ENCODE measurements around the gene IER5L.
"Not testable (repeated sequence)": the region's sequence is repeated elsewhere in the genome, so short reads cannot be mapped to it uniquely, and the experiment has no call there.

The IER5L gene

DNA sequence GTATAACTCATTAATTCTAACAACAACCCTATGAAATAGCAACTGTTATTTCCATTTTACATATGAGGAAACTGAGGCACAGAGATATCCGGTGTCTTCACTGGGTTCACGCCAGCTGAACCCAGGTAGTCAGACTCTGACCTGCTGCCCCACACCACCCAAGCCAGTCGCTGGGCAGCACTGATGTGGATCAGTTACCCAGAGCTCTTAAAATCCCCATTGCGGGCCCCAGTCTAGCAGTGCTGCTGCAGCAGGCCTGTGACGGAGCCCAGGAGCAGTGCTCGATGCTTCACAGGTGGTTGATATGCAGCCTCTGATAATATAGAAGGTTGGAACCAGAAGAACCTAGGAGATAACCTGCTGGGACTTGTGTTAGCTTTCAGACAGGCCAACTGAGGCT is 42.6 kb downstream of the IER5L start:
- Histone ChIP-seq H3K27ac (ENCODE audit: low read depth, low read length) (no peak overlapping the region), H3K9ac (ENCODE audit: low read depth in 1 of 2, low read length in 2 of 2) (no peak overlapping the region), H3K36me3 (ENCODE audit: control insufficient read depth in 1 of 2, insufficient read depth in 2 of 2, low read length in 2 of 2) (peaks cover 22 to 62% of the 10 kb centered on the region in 2 donors)

DNA sequence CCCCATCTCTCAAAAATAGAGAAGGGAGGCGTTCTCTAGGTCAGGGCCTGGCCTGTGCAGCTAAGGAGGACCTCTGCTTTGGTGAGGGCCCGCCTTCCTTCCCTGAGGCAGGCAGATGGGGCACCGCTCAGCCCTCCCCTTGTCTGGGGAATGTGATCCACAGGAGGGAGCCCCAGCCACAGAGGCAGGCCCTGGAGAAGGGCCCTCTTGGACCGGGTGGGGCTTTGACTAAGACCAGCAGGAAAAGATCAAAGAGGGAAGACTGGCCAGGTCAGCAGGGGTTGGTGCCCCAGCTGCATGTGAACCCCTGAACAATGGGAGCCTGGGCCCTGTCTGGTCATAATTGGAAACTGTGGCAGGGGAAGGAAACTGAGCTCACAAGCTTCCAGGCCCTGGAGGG is 45.0 kb downstream of the IER5L start:
- no peaks in the 10 kb centered on the region for H3K9me3 ChIP-seq (ENCODE audit: control insufficient read depth in 1 of 2, low read length in 2 of 2)

More for the DNA sequence above, 42.6 kb downstream of the IER5L start:
- Histone ChIP-seq H3K4me1 (ENCODE audit: control insufficient read depth in 1 of 2, insufficient read depth in 2 of 2, low read length in 2 of 2) (peaks cover 11 to 30% of the 10 kb centered on the region in 2 donors), H3K9me3 (ENCODE audit: control insufficient read depth in 1 of 2, low read length in 2 of 2) (no peaks in the 10 kb centered on the region), H3K27me3 (ENCODE audit: control insufficient read depth in 1 of 2, insufficient read depth in 2 of 2, low read length in 2 of 2) (no peaks in the 10 kb centered on the region), H3K4me3 (ENCODE audit: low read depth in 1 of 2, low read length in 2 of 2) (no peak overlapping the region)

DNA sequence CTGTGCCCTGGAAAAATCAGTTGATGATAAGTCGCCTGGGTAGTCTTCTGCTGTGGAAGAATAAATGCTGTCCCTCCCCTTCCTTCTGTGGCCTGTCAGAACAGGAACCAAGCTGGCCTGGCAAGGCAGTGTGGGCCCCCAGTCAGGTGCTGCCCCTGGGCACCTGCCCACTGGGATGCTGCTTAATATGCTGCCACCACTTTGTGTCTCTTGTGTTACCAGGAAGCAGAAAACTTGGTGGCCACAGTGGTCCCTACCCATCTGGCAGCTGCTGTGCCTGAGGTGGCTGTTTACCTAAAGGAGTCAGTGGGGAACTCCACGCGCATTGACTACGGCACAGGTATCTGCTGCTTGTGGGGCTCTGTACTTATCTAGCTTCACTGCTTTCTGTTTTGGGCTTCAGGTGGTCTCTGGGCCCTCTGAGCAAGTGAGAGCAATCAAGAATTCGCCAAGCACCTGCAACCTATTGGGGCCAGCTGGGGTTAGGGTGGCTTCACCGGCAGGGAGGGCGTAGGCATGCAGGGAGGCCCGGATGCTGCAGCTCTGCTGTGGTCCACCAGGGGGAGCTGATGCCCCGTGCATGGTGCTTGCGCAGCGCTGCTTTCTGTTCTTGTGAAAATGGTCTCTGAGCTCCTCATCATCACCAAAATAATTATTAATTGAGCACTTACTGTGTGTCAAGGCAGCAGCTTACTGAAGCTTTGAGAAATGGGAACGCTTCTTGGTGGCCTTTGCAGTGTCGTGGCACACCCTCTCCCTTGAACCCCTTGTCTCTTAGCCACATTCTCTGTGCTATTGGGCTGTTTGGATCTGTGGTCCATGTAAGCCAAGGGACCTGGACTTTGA is 46.5 kb downstream of the IER5L start:
- H3K27ac ChIP-seq (ENCODE audit: low read depth, low read length) = no peak overlapping the region
- no peak overlapping the region for H3K9ac ChIP-seq (ENCODE audit: low read depth in 1 of 2, low read length in 2 of 2)
- peaks cover 0 to 8% of the 10 kb centered on the region in 2 donors for H3K4me1 ChIP-seq (ENCODE audit: control insufficient read depth in 1 of 2, insufficient read depth in 2 of 2, low read length in 2 of 2)
- no peak overlapping the region for H3K4me3 ChIP-seq (ENCODE audit: low read depth in 1 of 2, low read length in 2 of 2)
- H3K27me3 ChIP-seq (ENCODE audit: control insufficient read depth in 1 of 2, insufficient read depth in 2 of 2, low read length in 2 of 2) = no peaks in the 10 kb centered on the region
- peaks cover 23 to 68% of the 10 kb centered on the region in 2 donors for H3K36me3 ChIP-seq (ENCODE audit: control insufficient read depth in 1 of 2, insufficient read depth in 2 of 2, low read length in 2 of 2)
- H3K9me3 ChIP-seq (ENCODE audit: control insufficient read depth in 1 of 2, low read length in 2 of 2) = no peaks in the 10 kb centered on the region

More for the DNA sequence above, 45.0 kb downstream of the IER5L start:
- Histone ChIP-seq H3K4me3 (ENCODE audit: low read depth in 1 of 2, low read length in 2 of 2) (no peak overlapping the region), H3K36me3 (ENCODE audit: control insufficient read depth in 1 of 2, insufficient read depth in 2 of 2, low read length in 2 of 2) (peaks cover 28 to 70% of the 10 kb centered on the region in 2 donors), H3K4me1 (ENCODE audit: control insufficient read depth in 1 of 2, insufficient read depth in 2 of 2, low read length in 2 of 2) (peaks cover 0 to 10% of the 10 kb centered on the region in 2 donors), H3K27me3 (ENCODE audit: control insufficient read depth in 1 of 2, insufficient read depth in 2 of 2, low read length in 2 of 2) (no peaks in the 10 kb centered on the region), H3K9ac (ENCODE audit: low read depth in 1 of 2, low read length in 2 of 2) (no peak overlapping the region), H3K27ac (ENCODE audit: low read depth, low read length) (no peak overlapping the region)

DNA sequence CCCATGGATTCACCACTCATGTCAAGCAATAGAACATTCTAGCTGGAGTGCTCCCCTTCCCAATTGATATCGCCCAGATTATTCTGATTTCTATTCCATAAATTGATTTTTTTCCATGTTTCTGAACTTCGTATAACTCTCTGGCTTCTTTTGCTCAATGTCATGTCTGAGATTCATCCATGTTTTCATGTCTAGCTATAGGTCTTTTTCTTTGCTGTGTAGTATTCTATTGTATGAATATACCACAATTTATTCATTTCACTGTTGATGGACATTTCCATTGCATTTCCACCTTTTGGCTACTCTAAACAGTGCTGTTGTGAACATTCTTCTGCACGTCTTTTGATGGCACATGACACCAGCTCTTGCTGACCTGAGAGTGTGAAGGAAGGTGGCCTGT is 47.3 kb downstream of the IER5L start:
- Histone ChIP-seq H3K27me3 (ENCODE audit: control insufficient read depth in 1 of 2, insufficient read depth in 2 of 2, low read length in 2 of 2) (no peaks in the 10 kb centered on the region), H3K9ac (ENCODE audit: low read depth in 1 of 2, low read length in 2 of 2) (no peak overlapping the region), H3K9me3 (ENCODE audit: control insufficient read depth in 1 of 2, low read length in 2 of 2) (no peaks in the 10 kb centered on the region), H3K27ac (ENCODE audit: low read depth, low read length) (no peak overlapping the region), H3K4me3 (ENCODE audit: low read depth in 1 of 2, low read length in 2 of 2) (no peak overlapping the region), H3K4me1 (ENCODE audit: control insufficient read depth in 1 of 2, insufficient read depth in 2 of 2, low read length in 2 of 2) (peaks cover 0 to 8% of the 10 kb centered on the region in 2 donors), H3K36me3 (ENCODE audit: control insufficient read depth in 1 of 2, insufficient read depth in 2 of 2, low read length in 2 of 2) (peaks cover 20 to 62% of the 10 kb centered on the region in 2 donors)

DNA sequence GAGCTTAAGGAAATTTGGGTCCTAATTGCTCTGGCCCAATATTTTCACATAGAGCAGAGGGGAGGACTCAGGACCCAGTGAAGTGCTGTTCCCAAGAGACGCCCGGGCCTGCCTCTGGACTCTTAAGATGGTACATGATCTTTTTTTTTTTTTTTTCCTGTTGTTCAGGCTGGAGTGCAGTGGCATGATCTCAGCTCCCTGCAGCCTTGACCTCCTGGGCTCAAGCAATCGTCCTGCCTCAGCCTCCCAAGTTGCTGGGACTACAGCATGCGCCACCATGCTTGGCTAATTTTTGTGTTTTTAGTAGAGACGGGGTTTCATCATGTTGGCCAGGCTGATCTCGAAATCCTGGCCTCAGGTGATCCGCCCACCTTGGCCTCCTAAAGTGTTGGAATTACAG is 47.8 kb downstream of the IER5L start:
- H3K9ac ChIP-seq (ENCODE audit: low read depth in 1 of 2, low read length in 2 of 2); H3K9me3 ChIP-seq (ENCODE audit: control insufficient read depth in 1 of 2, low read length in 2 of 2); H3K27ac ChIP-seq (ENCODE audit: low read depth, low read length); H3K4me1 ChIP-seq (ENCODE audit: control insufficient read depth in 1 of 2, insufficient read depth in 2 of 2, low read length in 2 of 2); H3K4me3 ChIP-seq (ENCODE audit: low read depth in 1 of 2, low read length in 2 of 2); H3K27me3 ChIP-seq (ENCODE audit: control insufficient read depth in 1 of 2, insufficient read depth in 2 of 2, low read length in 2 of 2): not testable (repeated sequence)
- H3K36me3 ChIP-seq (ENCODE audit: control insufficient read depth in 1 of 2, insufficient read depth in 2 of 2, low read length in 2 of 2) = peaks cover 20 to 58% of the 10 kb centered on the region in 2 donors

DNA sequence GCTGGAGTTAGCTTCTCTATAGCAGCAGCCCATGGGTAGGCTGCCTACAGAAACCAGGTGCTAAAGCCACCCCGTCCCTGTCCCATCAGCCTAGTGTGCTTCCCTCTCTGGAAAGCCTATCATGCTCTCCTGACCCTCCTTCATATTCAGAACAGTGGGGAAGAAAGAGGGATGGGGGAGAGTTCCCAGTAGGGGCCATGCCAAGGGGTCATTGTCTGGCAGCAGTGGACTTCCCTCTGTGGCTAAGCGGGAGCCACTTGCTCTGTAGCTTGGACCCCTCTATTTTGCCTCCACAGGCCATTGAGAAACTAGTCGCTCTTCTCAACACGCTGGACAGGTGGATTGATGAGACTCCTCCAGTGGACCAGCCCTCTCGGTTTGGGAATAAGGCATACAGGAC is 49.4 kb downstream of the IER5L start:
- Histone ChIP-seq H3K4me3 (ENCODE audit: low read depth in 1 of 2, low read length in 2 of 2) (no peak overlapping the region), H3K27me3 (ENCODE audit: control insufficient read depth in 1 of 2, insufficient read depth in 2 of 2, low read length in 2 of 2) (no peaks in the 10 kb centered on the region), H3K9me3 (ENCODE audit: control insufficient read depth in 1 of 2, low read length in 2 of 2) (no peaks in the 10 kb centered on the region), H3K36me3 (ENCODE audit: control insufficient read depth in 1 of 2, insufficient read depth in 2 of 2, low read length in 2 of 2) (peaks cover 18 to 61% of the 10 kb centered on the region in 2 donors), H3K4me1 (ENCODE audit: control insufficient read depth in 1 of 2, insufficient read depth in 2 of 2, low read length in 2 of 2) (peaks cover 0 to 8% of the 10 kb centered on the region in 2 donors), H3K27ac (ENCODE audit: low read depth, low read length) (no peak overlapping the region), H3K9ac (ENCODE audit: low read depth in 1 of 2, low read length in 2 of 2) (no peak overlapping the region)

DNA sequence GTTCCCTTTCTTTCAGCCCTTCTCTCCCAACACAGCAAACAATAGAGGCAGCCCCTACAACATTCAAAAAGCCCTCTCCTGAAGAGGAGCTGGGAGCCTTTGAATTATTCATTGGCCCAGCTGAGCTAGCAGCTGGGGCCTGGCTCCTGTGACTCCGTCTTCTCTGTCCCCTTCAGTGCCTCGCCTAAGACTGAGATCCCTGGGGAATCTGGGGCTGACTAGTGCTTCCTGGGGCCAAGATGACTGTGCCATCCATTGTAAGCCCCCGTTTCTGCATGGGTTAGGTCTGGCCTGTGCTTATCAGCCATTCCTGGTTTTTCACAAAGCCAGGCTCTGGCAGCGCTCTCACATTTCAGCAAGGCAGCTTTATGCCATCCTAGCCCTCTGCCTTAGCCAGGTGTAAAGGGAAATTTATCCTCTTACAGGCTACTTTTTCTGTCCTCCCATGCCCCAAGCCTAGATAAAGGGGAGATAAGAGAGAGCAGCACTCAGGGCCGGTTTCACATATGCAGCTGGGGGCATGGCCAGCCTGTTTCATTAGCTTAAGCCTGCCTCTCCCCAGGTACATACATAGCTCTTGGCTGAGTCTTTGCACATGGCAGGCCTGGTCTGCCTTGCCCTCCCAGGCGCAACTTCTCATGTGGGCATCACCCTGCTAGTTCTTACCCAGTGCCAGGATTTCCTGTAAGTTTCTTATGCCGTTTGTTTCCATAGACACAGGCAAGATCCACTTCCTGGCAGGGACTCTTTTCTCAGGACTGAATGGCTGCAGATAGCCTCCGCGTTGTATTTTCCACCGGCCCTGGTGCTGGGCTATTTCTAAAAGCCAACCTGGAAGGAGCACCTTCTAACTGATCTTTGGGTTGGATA is 51.1 kb downstream of the IER5L start:
- no peak overlapping the region for H3K9ac ChIP-seq (ENCODE audit: low read depth in 1 of 2, low read length in 2 of 2)
- peaks cover 15 to 63% of the 10 kb centered on the region in 2 donors for H3K36me3 ChIP-seq (ENCODE audit: control insufficient read depth in 1 of 2, insufficient read depth in 2 of 2, low read length in 2 of 2)
- H3K4me3 ChIP-seq (ENCODE audit: low read depth in 1 of 2, low read length in 2 of 2) = no peak overlapping the region
- H3K4me1 ChIP-seq (ENCODE audit: control insufficient read depth in 1 of 2, insufficient read depth in 2 of 2, low read length in 2 of 2) = peaks cover 0 to 8% of the 10 kb centered on the region in 2 donors
- H3K27ac ChIP-seq (ENCODE audit: low read depth, low read length) = no peak overlapping the region
- no peaks in the 10 kb centered on the region for H3K9me3 ChIP-seq (ENCODE audit: control insufficient read depth in 1 of 2, low read length in 2 of 2)
- H3K27me3 ChIP-seq (ENCODE audit: control insufficient read depth in 1 of 2, insufficient read depth in 2 of 2, low read length in 2 of 2) = no peaks in the 10 kb centered on the region
